ENCODE results near the gene MRPL34.

- TF ChIP-seq ATF7 (IDR thresholded peaks at IDR 0.05): no peak
- TF ChIP-seq, protein P1, sequence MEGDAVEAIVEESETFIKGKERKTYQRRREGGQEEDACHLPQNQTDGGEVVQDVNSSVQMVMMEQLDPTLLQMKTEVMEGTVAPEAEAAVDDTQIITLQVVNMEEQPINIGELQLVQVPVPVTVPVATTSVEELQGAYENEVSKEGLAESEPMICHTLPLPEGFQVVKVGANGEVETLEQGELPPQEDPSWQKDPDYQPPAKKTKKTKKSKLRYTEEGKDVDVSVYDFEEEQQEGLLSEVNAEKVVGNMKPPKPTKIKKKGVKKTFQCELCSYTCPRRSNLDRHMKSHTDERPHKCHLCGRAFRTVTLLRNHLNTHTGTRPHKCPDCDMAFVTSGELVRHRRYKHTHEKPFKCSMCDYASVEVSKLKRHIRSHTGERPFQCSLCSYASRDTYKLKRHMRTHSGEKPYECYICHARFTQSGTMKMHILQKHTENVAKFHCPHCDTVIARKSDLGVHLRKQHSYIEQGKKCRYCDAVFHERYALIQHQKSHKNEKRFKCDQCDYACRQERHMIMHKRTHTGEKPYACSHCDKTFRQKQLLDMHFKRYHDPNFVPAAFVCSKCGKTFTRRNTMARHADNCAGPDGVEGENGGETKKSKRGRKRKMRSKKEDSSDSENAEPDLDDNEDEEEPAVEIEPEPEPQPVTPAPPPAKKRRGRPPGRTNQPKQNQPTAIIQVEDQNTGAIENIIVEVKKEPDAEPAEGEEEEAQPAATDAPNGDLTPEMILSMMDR (IDR thresholded peaks at IDR 0.05 in 2 of 3, conservative IDR thresholded peaks at IDR 0.05 in 1 of 3; ENCODE audit: insufficient read depth in 2 of 3, low read depth in 1 of 3, low read length in 3 of 3): no peak
- TF ChIP-seq TRIM28 (IDR thresholded peaks at IDR 0.05): no peak
Observed at GRCh38 chr19:17329366-17330261, 23.9 kb downstream of the MRPL34 start.

Measured in K562 (cell line).